Gastroesophageal sphincter (tissue), 4 donors: ENCODE results near the gene COX5A. TPM values are rescaled to one million over a fixed set of nuclear protein-coding genes. Genes with fewer than 3 reads are reported as not detected.

Experiments
- small RNA-seq, 4 donors: library from RNA; depleted of rRNA; stranded (forward); fragments of <200 nt; gene quantifications; one replicate each; pipeline ENCODE3, GENCODE V24; 2016
- total RNA-seq, 4 donors: library from RNA; depleted of rRNA; stranded (reverse); fragments of >200 nt; gene quantifications; one replicate each; pipeline ENCODE4 v1.1.0, GENCODE V29; 2016

Gene COX5A
- total RNA-seq, 4 donors from 2014 or later: 57.9 to 105 (median 94.5) TPM

Small RNAs within 50 kb of the gene (small RNA-seq; reads per million reads assigned to genes)
- 0 reads per million in 4 donors for gene RF00019

Other genes starting within 250 kb of the COX5A start
- 10 to 100 TPM; 13.6 to 31.8 (median 17.2) TPM for gene EDC3, start 242.0 kb downstream of the COX5A start, total RNA-seq
- 1 to 10 TPM in 1 of 4 donors, under 1 TPM in 1, not detected in 2; 0.47 to 2.2 TPM for gene CYP1A1, start 212.5 kb downstream of the COX5A start, total RNA-seq
- gene CYP1A2, start 189.2 kb downstream of the COX5A start, total RNA-seq: not detected
- gene CSK, start 156.0 kb downstream of the COX5A start, total RNA-seq: 10 to 100 TPM in 3 of 4 donors, 1 to 10 TPM in 1; 8.4 to 23.1 (median 18.2) TPM
- under 1 TPM in 1 of 4 donors, not detected in 3; 0.27 TPM for gene LMAN1L, start 125.2 kb downstream of the COX5A start, total RNA-seq
- gene CPLX3, start 111.4 kb downstream of the COX5A start, total RNA-seq: not detected
- 10 to 100 TPM; 26.4 to 51.8 (median 32.7) TPM for gene ULK3, start 94.9 kb downstream of the COX5A start, total RNA-seq
- gene SCAMP2, start 64.7 kb downstream of the COX5A start, total RNA-seq: 100 to 1,000 TPM in 1 of 4 donors, 10 to 100 TPM in 3; 45.6 to 111 (median 72.1) TPM
- gene MPI, start 48.0 kb downstream of the COX5A start, total RNA-seq: 10 to 100 TPM; 36.5 to 58.8 (median 42.5) TPM
- 10 to 100 TPM; 85.0 to 93.4 (median 88.8) TPM for gene FAM219B, start 31.2 kb downstream of the COX5A start, total RNA-seq
- 1 to 10 TPM; 1.6 to 8.0 (median 6.7) TPM for gene RPP25, start 18.7 kb upstream of the COX5A start, total RNA-seq
- gene SCAMP5, start 57.5 kb upstream of the COX5A start, total RNA-seq: 10 to 100 TPM in 1 of 4 donors, 1 to 10 TPM in 3; 2.2 to 10.1 (median 5.6) TPM
- 10 to 100 TPM in 3 of 4 donors, 1 to 10 TPM in 1; 7.8 to 14.2 (median 12.9) TPM for gene PPCDC, start 85.5 kb upstream of the COX5A start, total RNA-seq